Activated CD4-positive, alpha-beta T cell treated with anti-CD3 and anti-CD28 coated beads, Interleukin-2, amount 50 U/mL, for 4 hours (primary cell): ENCODE measurements around the gene PSMA8.
"Not testable (repeated sequence)": the region's sequence is repeated elsewhere in the genome, so short reads cannot be mapped to it uniquely, and the experiment has no call there.

Source experiments
- DNase-seq, 2 experiments: peaks; one replicate each; pipeline ENCODE4 v3.0.0-alpha.2; 2020

Gene PSMA8

GRCh38 chr18:26176134-26176533 lies 42.5 kb downstream of the PSMA8 start:
- no peak for DNase-seq

GRCh38 chr18:26181343-26181826 lies 47.7 kb downstream of the PSMA8 start:
- DNase-seq = no peak

GRCh38 chr18:26183395-26184112 lies 49.9 kb downstream of the PSMA8 start:
- no peak for DNase-seq

- DNase-seq = no peak
These were observed 51.6 kb downstream of the PSMA8 start for GRCh38 chr18:26185267-26185666.

- DNase-seq = peak; percentile 20 to 22
These were observed 56.8 kb downstream of the PSMA8 start for GRCh38 chr18:26190506-26190905.

GRCh38 chr18:26192233-26192632 lies 58.6 kb downstream of the PSMA8 start:
- DNase-seq = no peak

GRCh38 chr18:26196605-26197004 lies 62.9 kb downstream of the PSMA8 start:
- no peak for DNase-seq

GRCh38 chr18:26202001-26202400 lies 68.3 kb downstream of the PSMA8 start:
- not testable (repeated sequence) for DNase-seq

GRCh38 chr18:26205318-26205717 lies 71.6 kb downstream of the PSMA8 start:
- no peak for DNase-seq

- DNase-seq = no peak
These were observed 72.8 kb downstream of the PSMA8 start for GRCh38 chr18:26206488-26206887.

GRCh38 chr18:26207937-26208336 lies 74.3 kb downstream of the PSMA8 start:
- no peak for DNase-seq

GRCh38 chr18:26208977-26209376 lies 75.3 kb downstream of the PSMA8 start:
- no peak for DNase-seq

GRCh38 chr18:26210147-26210546 lies 76.5 kb downstream of the PSMA8 start:
- DNase-seq = no peak

- peak; percentile 32 to 34 for DNase-seq
These were observed 81.7 kb downstream of the PSMA8 start for GRCh38 chr18:26215247-26215970.

GRCh38 chr18:26225022-26225693 lies 91.5 kb downstream of the PSMA8 start:
- no peak for DNase-seq

GRCh38 chr18:26225915-26226228 lies 92.2 kb downstream of the PSMA8 start:
- no peak for DNase-seq

- peak; percentile 94 to 95 for DNase-seq
These were observed 92.8 kb downstream of the PSMA8 start, which contains the start of gene TAF4B for GRCh38 chr18:26226229-26227050. Gene TAF4B, plus strand, starts transcription at chr18:26226445. Its CDS starts 489 bp downstream, at chr18:26226934.

- DNase-seq = no peak
These were observed 93.5 kb downstream of the PSMA8 start for GRCh38 chr18:26227051-26227670.

- DNase-seq = no peak
These were observed 95.0 kb downstream of the PSMA8 start for GRCh38 chr18:26228562-26229260.

- DNase-seq = no peak
These were observed 96.8 kb downstream of the PSMA8 start for GRCh38 chr18:26230497-26230896.

- DNase-seq = no peak
These were observed 99.5 kb downstream of the PSMA8 start for GRCh38 chr18:26233208-26233607.

- DNase-seq = not testable (repeated sequence)
These were observed 103.7 kb downstream of the PSMA8 start for GRCh38 chr18:26237363-26237762.
